MCF 10A (cell line): Measurements from ENCODE around the gene HTRA2. TPM values are rescaled to one million over a fixed set of nuclear protein-coding genes. Genes with fewer than 3 reads are reported as not detected.

Source experiments
- BruUV-seq: library from RNA; stranded (reverse); fragments of 400-500 nt; replicated peaks from 2 replicates; lab custom pipeline; 2021; lab: Mats Ljungman, UMichigan
- CTCF ChIA-PET: fragments of 300-600 bp; sonication (Branson Sonifier 250); formaldehyde crosslinking; extraction: SDS; loops from one replicate; lab custom pipeline; 2021; ENCODE audit warnings: antibody characterized with exemption, inconsistent platforms; lab: Yijun Ruan, JAX
- POLR2A ChIA-PET: fragments of 300-600, 350-650 bp; sonication (Branson Sonifier 250); formaldehyde crosslinking; extraction: SDS; loops from one replicate; lab custom pipeline; 2020; ENCODE audit warnings: antibody characterized with exemption, inconsistent platforms; lab: Yijun Ruan, JAX
- DNase-seq: peaks from one replicate; pipeline ENCODE4 v3.0.0-alpha.2; 2018; ENCODE audit not compliant: unreplicated experiment
- H3K27ac Mint-ChIP-seq: one replicate; pipeline ENCODE4 v1.8.0; 2022; ENCODE audit warnings: mild to moderate bottlenecking, low read depth, mixed read lengths; ENCODE audit not compliant: unreplicated experiment
- H3K27me3 Mint-ChIP-seq: one replicate; pipeline ENCODE4 v1.8.0; 2022; ENCODE audit warnings: mixed read lengths; ENCODE audit not compliant: insufficient read depth, unreplicated experiment
- H3K36me3 Mint-ChIP-seq: one replicate; pipeline ENCODE4 v1.8.0; 2022; ENCODE audit warnings: mild to moderate bottlenecking, moderate library complexity, mixed read lengths; ENCODE audit not compliant: insufficient read depth, unreplicated experiment
- H3K4me1 Mint-ChIP-seq: one replicate; pipeline ENCODE4 v1.8.0; 2022; ENCODE audit warnings: mixed read lengths; ENCODE audit not compliant: insufficient read depth, unreplicated experiment
- H3K4me3 Mint-ChIP-seq: one replicate; pipeline ENCODE4 v1.8.0; 2022; ENCODE audit warnings: mild to moderate bottlenecking, moderate library complexity, mixed read lengths; ENCODE audit not compliant: unreplicated experiment
- H3K9me3 Mint-ChIP-seq: one replicate; pipeline ENCODE4 v1.8.0; 2022; ENCODE audit warnings: mixed read lengths; ENCODE audit not compliant: unreplicated experiment
- CTCF ChIP-seq: fragments of 200-600 bp; IDR thresholded peaks from one replicate; pipeline ENCODE4 v1.8.0; 2022; ENCODE audit warnings: antibody characterized with exemption, mild to moderate bottlenecking; ENCODE audit not compliant: unreplicated experiment
- intact Hi-C: fragments of 100-400 bp; cut with micrococcal nuclease; formaldehyde crosslinking; loops from 2 replicates; pipeline ENCODE4 v1.14.1; 2022
- total RNA-seq: library from RNA; stranded (reverse); gene quantifications from 2 replicates; pipeline ENCODE4 v1.2.3, GENCODE V29; 2022

The HTRA2 gene
- total RNA-seq, 1 experiment from 2014 or later: 27.6 TPM

- TF ChIP-seq CTCF: no peak
- no TSS peak for BruUV-seq
- Mint-ChIP-seq H3K27ac (no peak overlapping the region), H3K36me3 (no peaks in the 10 kb centered on the region), H3K4me1 (peaks cover under 1% of the 10 kb centered on the region), H3K27me3 (peaks cover 4% of the 10 kb centered on the region), H3K4me3 (no peak overlapping the region), H3K9me3 (no peaks in the 10 kb centered on the region)
- intact Hi-C loops: no loop called here
- DNase-seq: no peak
- ChIA-PET POLR2A (interaction anchor here (0.7 kb wide), 1 partner anchor 13 kb away, joined by 3 read pairs; the partner anchor contains the start of gene DQX1), CTCF (no interaction called here)
Measured at GRCh38 chr2:74513605-74514367, 15.9 kb upstream of the HTRA2 start.

- Mint-ChIP-seq H3K27ac (no peak within 1 kb of the TSS), H3K4me3 (no peak within 1 kb of the TSS), H3K9me3 (no peaks in the 10 kb centered on the region), H3K36me3 (no peaks in the 10 kb centered on the region), H3K27me3 (peaks cover 11% of the 10 kb centered on the region), H3K4me1 (no peaks in the 10 kb centered on the region)
- ChIA-PET CTCF (interaction anchor here (0.5 kb wide), 1 partner anchor 166 kb away, joined by 3 read pairs; no protein-coding TSS in a partner anchor), POLR2A (no interaction called here)
- no peak for DNase-seq
- no peak for TF ChIP-seq CTCF
- BruUV-seq: no TSS peak
- intact Hi-C loops: no loop called here
Measured at GRCh38 chr2:74514368-74515270, 15.1 kb upstream of the HTRA2 start, which contains the start of gene TLX2. TLX2 (plus strand) TSS chr2:74514450; CDS start chr2:74514807, 357 bp downstream.

- no peaks in the 10 kb centered on the region for H3K36me3 Mint-ChIP-seq
- H3K4me3 Mint-ChIP-seq: no peak overlapping the region
- intact Hi-C loops: no loop called here
- ChIA-PET POLR2A (no interaction called here), CTCF (interaction anchor here (0.5 kb wide), 1 partner anchor 165 kb away, joined by 3 read pairs; no protein-coding TSS in a partner anchor)
- no peak for TF ChIP-seq CTCF
- no peaks in the 10 kb centered on the region for H3K9me3 Mint-ChIP-seq
- no peak for DNase-seq
- H3K4me1 Mint-ChIP-seq: no peaks in the 10 kb centered on the region
- H3K27ac Mint-ChIP-seq: no peak overlapping the region
- H3K27me3 Mint-ChIP-seq: peaks cover 11% of the 10 kb centered on the region
- no TSS peak for BruUV-seq
Measured at GRCh38 chr2:74515271-74515980, 14.3 kb upstream of the HTRA2 start.
